SK-MEL-5 (cell line): ENCODE data around the gene LRP1. TPM values are rescaled to one million over a fixed set of nuclear protein-coding genes. Genes with fewer than 3 reads are reported as not detected.
A peak's percentile ranks its signal among the peaks of the same experiment; 100 is the strongest.
"Not testable (repeated sequence)": the region's sequence is repeated elsewhere in the genome, so short reads cannot be mapped to it uniquely, and the experiment has no call there.

Experiments used
- DNase-seq: peaks from one replicate; pipeline ENCODE4 v3.0.0-alpha.2; 2016; ENCODE audit warnings: low read depth, low spot score
- in situ Hi-C: cut with HindIII; loops from 2 replicates; pipeline ENCODE4 v1.10.0; 2016; ENCODE audit warnings: low sequenced_read_pairs, high pct_unique_total_duplicates, low pct_unique_long_range_greater_than_20kb
- total RNA-seq: library from RNA; depleted of rRNA; stranded (reverse); fragments of >200 nt; shearing (Covaris generic); gene quantifications from 2 replicates; pipeline ENCODE4 v1.2.3, GENCODE V29; 2014

Gene LRP1
- total RNA-seq, 1 experiment from 2014 or later: 4.2 TPM

- no peak for DNase-seq
- in situ Hi-C loops: no loop called here
Measured at GRCh38 chr12:57106021-57106708, 22.1 kb upstream of the LRP1 start.

- in situ Hi-C loops: no loop called here
- DNase-seq: no peak
Measured at GRCh38 chr12:57107456-57108155, 20.7 kb upstream of the LRP1 start.

GRCh38 chr12:57109207-57110103 lies 18.8 kb upstream of the LRP1 start:
- in situ Hi-C loops: no loop called here
- DNase-seq: no peak

- DNase-seq: peak; percentile 75
- in situ Hi-C loops: no loop called here
Measured at GRCh38 chr12:57110104-57111030, 17.9 kb upstream of the LRP1 start.

GRCh38 chr12:57111031-57111734 lies 17.1 kb upstream of the LRP1 start, which contains the start of gene STAT6:
STAT6 (minus strand) TSS chr12:57111362; CDS start chr12:57108278, 3,084 bp downstream.
- peak; percentile 68 for DNase-seq
- in situ Hi-C loops: no loop called here

- in situ Hi-C loops: no loop called here
- DNase-seq: peak; percentile 89
Measured at GRCh38 chr12:57112492-57113294, 15.6 kb upstream of the LRP1 start.

- in situ Hi-C loops: no loop called here
- DNase-seq: no peak
Measured at GRCh38 chr12:57116580-57117281, 11.6 kb upstream of the LRP1 start.

GRCh38 chr12:57118711-57119271 lies 9.5 kb upstream of the LRP1 start:
- DNase-seq: peak; percentile 63

GRCh38 chr12:57119294-57120085 lies 8.8 kb upstream of the LRP1 start:
- no peak for DNase-seq
- in situ Hi-C loops: no loop called here

More at GRCh38 chr12:57118711-57119271, 9.5 kb upstream of the LRP1 start:
- in situ Hi-C loops: no loop called here

- in situ Hi-C loops, DNase-seq: not testable (repeated sequence)
Measured at GRCh38 chr12:57120718-57121117, 7.6 kb upstream of the LRP1 start.

- in situ Hi-C loops: no loop called here
- DNase-seq: no peak
Measured at GRCh38 chr12:57123813-57124212, 4.5 kb upstream of the LRP1 start.

- in situ Hi-C loops: no loop called here
- DNase-seq: peak; percentile 86
Measured at GRCh38 chr12:57124261-57124877, 3.9 kb upstream of the LRP1 start.

GRCh38 chr12:57126061-57126460 lies 2.2 kb upstream of the LRP1 start:
- in situ Hi-C loops: no loop called here
- DNase-seq: no peak

GRCh38 chr12:57126561-57126960 lies 1.7 kb upstream of the LRP1 start:
- in situ Hi-C loops: no loop called here

More at GRCh38 chr12:57126561-57126960, 1.7 kb upstream of the LRP1 start:
- DNase-seq: no peak
